GM19023 (cell line): ENCODE measurements around the gene SYT1.
A peak's percentile ranks its signal among the peaks of the same experiment; 100 is the strongest.

ENCODE experiments used
- ATAC-seq: cut with Tn5 transposase; IDR thresholded peaks from one replicate; pipeline ENCODE4 v1.9.1; 2021; ENCODE audit warnings: mild to moderate bottlenecking, moderate library complexity; ENCODE audit not compliant: unreplicated experiment

The SYT1 gene

DNA sequence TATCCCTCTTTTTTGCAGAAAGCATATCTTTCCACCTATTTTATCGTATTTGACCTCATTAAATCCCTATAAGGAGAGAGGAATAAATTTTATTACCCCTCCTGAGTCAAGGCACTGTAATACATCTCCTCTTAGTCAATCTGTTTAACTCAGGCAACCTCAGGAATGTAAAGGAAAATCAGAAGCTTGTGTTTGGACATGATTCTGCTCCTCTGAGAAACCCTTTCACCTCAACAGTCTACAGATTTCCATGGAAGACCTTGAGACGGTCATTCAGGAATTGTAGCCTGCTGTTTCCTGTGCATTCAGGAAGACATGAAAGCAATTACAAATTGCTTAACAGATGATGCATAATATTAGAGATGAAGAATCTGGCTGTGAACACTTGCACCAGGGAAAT, 465.4 kb downstream of the SYT1 start:
- no peak for ATAC-seq

DNA sequence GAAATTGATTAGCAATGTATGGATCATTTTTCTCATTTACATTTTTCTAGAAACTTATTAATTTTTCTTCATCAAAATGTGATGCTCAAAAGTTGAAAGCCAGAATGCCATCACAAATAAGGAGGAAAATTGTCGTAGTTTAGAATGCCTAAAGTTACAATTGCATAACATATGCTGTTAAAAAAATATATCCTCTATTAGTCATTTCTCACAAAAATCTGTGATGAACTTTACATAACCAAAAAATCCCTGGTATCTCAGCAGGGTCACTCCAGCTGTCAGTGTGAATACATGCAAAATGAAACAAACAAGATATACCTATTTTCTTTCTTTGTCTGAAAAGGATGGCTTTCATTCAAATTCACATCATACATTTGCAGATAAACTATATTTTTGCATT, 467.3 kb downstream of the SYT1 start:
- ATAC-seq, result no peak

DNA sequence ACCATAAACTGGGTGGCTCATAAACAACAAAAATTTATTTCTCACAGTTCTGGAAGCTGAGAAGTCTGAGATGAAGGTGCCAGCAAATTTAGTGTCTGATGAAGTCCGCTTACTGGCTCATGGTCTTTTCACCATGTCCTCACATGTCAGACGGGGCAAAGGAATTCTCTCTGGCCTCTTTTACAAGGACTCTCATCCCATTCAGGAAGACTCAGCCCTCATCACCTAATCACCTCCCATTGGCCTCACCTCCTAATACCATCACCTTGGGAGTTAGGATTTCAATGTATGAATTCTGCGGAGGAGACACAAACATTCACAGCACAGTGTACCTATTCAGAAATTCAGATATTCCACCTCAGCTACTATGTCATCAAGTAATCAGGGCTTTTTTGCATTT, 468.6 kb downstream of the SYT1 start:
- ATAC-seq, result no peak

DNA sequence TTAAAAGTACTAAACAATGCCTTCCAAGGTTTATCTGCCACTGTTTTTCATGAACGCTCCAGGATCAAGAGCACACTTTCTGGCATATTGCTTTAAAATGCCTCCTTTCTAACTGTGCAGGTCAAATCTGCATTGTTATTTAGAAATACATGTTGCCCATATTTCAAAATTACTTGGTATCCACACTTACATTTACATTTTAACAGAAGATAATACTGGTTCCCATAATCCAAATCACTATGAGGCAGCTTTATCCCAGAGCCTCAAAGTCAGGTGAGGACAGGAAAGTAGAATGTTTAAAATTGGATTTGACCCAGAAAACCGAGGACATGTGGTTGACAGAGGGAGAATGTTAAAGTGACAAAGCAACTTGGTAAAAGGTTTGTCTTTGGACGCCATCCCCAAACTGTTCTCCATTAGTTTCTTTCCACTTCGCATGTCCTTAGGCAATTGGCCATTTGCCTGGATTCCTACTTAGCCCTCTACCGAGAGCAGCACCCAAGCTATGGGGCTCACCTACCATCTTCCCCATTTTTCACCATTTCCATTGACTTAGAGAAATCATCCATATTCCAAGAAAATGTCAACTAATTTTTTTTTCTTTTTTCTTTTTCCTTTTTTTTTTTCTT, 473.2 kb downstream of the SYT1 start:
- no peak for ATAC-seq

DNA sequence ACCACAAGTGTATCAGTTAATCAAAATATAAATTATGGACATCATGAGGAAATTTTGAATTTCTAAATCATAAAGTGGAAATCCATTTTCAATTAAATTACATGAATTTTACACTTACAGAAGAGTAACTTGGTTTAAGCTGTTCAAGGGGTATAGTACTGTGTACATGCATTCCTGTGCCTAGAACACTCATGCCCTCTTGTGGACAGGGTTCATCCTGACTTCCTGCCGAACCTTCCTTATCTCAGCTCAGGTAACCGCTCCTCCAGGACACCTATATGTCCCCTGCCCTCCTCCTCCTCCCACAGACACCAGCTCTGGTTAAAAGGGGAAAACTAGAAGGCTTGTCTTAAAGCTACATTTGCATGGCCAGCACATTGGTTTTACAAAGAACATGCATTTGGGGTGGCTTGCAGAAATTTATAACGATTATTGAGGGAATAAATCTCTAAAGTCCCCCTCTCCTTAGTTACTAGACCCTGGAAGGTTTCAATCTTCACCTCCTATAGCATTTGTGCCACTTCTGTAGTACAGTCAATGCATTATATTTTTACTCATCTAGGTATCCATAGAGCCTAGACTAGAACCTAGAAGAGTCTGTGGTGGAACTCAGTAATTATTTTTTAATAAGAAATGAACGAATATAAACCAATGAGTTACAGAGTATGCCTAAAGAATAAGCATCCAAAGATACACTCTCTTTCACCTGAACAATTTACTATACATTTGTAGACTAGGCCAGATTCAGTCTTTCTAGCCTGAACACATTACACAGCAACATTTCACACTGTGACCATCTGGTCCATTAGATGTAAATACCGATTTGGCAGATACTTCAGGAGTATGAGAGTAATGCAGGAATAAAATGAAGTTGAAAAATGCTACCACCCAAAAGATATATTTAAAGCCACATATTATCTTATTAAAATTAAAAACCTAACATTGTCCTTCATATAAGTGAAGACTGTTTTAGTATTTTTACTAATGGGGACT, 480.6 kb downstream of the SYT1 start:
- ATAC-seq, result peak; percentile 84

DNA sequence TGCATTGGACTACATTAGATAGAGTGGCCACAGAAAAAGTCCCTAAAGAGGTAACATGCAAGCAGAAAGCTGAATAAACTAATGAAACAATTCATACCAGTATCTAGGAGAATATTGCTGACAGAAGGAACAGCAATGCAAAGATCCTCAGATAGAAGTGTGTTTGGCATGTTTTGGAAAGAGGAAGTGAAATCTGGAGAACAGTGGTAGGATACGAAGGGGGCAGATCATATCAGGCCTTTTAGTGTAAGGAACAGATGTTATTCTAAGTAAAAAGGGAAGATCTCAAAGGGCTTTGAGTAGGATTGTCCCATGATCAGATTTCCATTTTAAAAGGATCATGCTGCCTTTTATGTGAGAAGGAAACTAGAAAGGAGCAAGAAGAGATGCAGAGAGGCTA, 483.3 kb downstream of the SYT1 start:
- ATAC-seq, result no peak

DNA sequence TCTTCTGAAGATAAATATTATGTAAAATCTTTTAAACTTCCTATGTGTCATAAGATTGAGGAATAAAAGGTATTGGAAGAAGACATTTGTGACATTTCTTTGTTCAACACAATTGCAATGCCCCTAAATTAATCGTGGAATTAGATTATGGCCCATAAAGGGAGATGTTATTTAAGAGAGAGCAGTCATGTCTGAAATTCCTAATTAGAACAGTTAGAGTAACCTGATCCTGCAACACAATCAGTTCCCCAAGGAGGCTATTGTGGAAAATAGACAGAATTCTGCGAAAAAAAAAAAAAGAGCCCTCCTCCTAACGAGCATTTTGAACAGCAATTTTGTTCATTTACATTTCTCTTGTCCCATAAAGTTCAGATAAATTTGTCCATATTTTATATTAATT, 486.7 kb downstream of the SYT1 start:
- no peak for ATAC-seq

DNA sequence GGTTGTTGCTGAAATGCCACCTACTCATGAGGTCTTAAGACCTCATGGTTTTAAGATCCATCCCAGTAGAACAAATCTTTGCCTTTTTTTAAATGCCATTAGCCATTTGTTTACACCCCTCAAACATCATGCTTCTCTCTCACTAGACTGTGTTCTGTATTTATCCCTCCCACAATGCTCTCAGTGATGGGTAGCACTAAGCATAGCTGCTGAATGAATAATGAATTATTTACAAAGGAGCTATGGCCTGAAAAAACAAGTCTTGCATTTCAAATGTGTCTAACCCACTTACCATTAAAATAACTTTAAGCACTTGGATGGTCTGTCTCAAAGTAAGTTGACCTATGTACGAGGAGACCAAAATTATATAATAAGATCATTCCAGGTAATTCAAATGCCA, 491.6 kb downstream of the SYT1 start:
- ATAC-seq, result no peak

DNA sequence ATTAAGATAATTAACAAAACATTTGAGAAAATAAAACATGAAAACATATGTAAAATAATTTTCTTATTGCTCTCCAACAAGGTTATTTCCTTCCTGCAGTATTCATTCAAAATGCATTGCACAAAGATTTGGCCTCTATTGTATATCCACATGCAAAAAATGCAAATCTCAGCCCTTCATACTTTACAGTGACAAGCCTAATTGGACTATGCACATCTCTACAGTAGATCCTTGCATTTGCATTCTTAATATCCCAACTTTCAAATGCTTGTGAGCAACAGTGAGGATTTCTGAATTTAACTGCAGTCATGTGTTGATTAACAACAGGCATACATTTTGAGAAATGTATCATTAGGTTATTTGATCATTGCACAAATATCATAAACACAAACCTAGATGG, 492.5 kb downstream of the SYT1 start:
- ATAC-seq, result no peak

DNA sequence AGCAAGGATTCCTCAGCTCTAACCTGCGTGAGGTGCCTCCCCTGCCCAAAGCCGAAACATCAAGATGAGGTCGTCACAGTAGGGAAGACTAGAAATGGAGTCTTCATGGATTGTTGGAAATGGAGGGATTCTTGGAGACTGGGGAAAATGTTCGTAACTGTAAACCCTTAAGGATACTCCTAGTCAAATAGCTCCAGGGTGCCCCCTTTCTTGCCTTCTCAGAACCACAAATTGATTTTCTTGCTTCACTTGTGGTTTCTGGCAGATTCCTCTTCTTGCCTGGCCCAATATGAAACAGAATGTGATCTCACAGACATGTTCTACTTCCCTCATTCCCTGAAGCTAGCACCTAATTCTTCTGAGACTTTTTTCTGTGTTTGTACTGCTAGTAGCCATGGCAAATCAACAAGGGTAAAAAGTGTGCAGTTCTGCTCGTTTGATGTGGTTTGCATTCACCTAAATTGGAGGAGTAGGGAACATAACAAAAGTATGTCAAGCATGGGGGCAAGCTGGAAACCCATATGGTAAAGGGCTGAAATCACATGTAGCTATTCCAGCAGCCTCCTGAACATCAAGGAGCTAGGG, 494.2 kb downstream of the SYT1 start:
- no peak for ATAC-seq

DNA sequence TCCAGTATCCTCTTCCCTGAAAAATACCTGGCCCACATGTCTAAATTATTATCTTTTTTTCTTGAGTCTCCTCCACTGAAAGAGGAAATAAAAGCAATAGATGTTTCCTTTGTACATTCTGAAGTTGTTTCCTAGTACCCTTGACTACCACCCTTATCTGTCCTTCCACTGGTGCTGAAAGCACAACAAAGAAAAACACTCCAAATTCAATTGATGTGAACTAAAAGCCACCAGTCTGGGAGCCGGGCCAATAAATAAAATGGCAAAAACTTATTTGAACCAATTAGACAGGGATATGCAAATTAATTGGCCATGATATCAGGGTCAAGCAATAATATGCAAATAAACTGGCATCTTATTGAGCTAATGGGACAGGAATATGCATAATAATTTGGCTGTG, 495.7 kb downstream of the SYT1 start:
- ATAC-seq, result no peak

DNA sequence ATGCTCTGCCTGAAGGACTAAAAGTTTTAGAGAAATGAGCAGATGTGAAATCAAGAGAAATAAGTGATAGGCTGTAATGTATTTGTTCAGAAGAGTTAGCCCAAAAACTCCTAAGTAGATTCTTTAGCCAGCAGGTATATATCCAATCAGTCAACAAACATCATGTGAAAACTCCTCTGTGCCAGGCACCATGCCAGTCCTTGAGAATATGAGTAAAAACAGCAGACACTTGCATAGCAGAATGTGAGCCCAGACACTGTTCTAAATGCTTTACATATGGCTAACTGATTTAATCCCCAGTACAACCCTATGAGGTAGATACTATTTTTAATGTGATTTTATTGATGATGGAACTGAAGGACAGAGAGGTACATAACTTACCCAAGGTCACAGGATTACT, 496.4 kb downstream of the SYT1 start:
- ATAC-seq, result no peak

DNA sequence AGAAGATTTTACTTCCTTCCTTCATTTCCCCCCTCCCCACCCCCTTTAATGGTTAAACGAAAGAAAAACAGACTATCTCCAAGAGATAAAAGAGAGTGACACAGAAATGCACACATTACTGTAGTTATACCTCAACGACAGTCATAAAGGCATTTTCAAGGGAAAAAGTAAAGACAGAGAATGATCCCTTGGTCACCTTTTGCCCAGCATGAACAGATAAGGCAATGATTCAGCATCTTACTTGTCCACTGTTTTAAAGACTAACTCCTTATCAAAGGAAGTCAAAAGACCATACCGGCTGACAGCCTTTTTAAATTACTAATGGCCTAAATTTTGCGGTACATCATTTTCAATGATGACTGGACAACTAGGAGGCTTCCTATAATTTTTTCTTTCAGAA, 499.6 kb downstream of the SYT1 start:
- no peak for ATAC-seq

DNA sequence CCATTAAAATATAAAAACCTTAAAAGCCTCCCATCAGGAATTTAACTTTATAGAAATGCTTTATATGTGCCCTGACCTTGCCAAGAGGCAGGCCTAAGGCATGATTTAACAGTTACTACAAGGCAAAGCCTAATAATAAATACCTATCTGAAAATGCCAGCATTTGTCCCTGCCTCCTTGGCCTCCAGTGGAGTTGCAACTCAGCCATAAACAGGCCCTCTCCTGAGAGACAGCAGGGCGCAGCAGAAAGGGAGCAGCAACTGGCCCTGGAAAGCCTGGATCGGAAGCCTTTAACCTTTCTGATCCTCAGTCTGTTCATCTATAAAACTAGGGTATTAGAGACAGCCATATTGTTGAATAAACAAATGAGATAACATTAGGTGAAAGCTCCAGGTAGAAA, 501.8 kb downstream of the SYT1 start:
- ATAC-seq, result no peak

DNA sequence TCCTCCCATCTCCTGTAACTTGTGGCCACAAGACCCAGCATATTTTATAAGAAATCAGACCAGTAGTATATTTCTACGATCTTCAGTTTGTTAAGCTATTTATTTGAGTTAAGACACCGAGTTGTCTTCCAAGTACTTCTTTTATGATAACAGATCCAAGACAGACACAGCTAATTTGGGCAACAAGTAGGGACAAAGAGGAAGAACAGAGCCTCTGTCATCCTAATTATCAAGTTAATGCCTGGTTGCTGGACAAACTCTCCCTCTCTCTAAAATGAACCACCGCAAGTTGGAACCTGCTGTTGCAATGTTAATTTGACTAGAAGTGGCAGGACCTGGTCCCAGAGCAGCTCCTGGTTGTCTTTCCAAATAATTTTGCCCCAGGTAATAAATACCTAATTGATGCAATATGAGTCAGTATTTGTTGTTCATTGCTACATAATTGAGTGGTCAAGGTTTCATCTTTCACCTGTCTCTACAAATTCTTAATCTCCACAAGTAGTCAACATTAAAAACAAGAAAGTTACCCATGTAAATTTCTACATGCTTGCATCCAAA, 502.5 kb downstream of the SYT1 start:
- no peak for ATAC-seq

DNA sequence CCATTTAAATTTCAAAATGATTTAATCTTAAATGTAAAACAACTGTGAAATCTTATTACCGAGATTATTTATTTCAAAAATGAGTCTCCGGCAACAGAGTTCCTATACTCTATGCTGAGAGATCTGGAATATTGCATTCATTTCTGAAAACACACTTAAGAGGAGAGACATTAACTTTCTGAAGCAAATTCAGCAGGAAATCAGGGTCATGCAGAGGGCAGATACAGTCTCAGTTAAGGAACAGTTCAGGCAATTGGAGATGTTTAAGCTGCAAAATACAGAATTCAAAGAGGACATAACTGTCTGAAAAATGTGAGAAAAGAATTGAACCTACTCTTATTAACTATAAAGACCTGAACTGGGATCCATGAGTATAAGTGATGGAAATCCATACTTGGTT, 505.4 kb downstream of the SYT1 start:
- ATAC-seq, result no peak

DNA sequence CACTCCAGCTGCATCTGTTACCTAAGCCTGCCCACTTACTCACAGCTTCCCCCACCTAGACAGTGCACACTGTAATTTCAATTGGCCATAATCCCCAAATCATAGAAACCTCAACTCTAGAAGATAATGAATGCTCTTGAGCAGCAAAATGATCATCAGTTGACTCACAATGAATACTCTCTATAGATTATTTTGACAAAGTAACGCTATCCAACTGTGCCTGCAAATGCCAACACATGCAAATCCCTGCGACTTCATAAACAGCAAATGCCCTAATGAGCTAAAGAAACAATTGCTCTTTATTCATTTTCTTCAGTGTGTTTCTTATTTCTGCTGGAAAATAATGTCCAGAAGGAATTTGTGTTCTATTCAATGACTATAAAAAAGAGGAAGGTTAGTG, 506.7 kb downstream of the SYT1 start:
- ATAC-seq, result no peak

DNA sequence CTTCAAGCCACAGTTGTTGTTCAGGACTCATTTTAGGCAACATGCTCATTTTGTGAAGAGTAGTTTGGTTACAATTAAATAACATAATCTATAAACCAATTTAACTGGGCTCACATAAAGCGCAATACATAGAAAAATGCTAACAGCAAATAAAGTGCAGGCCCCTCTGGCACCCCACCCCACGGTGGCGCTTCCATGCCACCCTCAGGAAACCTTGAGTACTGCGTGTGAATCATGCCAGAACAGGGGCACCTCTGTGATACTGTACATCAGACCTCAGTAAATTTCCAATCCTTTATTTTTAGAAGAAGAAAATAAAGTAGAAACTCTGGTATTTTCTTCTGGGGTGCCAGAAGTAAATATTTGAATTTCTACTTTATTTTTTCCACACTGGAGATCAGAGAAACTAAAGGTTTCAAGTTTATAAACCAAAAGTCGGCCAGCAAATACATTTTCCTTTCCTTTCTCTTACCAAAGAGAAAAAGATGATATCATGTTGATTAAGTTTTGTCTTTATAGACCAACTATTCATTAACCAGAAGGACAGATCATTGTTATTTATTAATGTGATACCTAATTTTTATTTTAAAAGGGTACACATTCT, 509.4 kb downstream of the SYT1 start:
- ATAC-seq, result peak; percentile 76

DNA sequence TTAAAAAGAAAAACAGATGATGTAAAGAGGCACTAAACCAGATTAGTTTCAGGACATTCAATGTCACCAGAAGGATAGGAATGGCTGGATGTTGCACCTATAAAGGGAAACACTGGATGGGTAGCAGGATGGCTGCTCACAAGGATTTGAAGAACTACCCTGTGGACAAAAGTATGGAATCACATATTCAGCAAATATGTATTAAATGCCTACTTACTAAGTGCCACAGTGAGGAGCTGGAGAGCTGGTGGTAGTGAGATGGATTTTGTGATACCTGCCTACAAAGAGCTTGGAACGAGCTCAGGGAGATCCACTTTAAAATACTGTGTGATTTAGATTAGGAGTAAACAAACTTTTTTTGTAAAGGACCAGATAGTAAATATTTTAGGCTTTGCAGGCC, 510.0 kb downstream of the SYT1 start:
- no peak for ATAC-seq

DNA sequence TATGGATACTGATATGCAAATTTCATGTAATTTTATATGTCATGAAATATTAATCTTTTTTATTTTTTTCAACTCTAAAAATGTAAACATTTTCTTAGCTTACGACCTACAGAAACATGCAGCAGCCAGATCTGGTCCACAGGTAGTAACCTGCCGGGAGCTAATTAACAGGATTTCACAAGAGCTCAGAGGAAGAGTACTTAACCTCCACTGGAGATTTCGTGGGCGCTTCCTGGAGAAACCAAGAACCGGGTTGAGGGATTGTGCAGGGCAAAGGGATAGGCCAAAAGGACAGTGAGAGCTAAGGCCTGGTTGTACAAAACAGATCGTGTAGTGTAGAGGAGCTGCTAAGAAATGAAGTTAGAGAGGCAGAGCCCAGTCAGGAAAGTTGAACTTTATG, 510.5 kb downstream of the SYT1 start:
- no peak for ATAC-seq

DNA sequence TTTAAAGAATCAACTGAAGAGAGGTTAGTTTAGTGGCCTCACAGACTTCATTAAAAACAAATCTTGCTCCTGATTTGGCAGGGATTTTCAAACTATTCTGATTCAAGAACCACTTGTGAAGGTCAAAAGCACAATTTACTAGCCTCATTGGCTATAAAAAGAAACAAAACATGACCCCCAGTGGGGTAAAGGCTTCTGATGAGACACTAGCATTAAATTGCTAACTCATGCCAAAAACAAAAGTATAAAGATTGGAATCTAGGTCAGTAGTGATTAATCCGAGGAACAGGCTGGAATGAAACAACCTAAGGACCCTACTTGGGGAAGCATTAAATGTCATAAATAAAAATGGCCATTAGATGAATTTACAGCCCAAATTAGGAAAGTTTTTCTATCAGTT, 513.9 kb downstream of the SYT1 start:
- no peak for ATAC-seq
